AG08396 (cell line): ENCODE results near the gene TRAF4.
A peak's percentile ranks its signal among the peaks of the same experiment; 100 is the strongest.
"Not testable (repeated sequence)": the region's sequence is repeated elsewhere in the genome, so short reads cannot be mapped to it uniquely, and the experiment has no call there.

Experiments used
- DNase-seq: peaks from one replicate; pipeline ENCODE4 v3.0.0; 2012; ENCODE audit warnings: low spot score, mixed read lengths

TRAF4 gene

DNA sequence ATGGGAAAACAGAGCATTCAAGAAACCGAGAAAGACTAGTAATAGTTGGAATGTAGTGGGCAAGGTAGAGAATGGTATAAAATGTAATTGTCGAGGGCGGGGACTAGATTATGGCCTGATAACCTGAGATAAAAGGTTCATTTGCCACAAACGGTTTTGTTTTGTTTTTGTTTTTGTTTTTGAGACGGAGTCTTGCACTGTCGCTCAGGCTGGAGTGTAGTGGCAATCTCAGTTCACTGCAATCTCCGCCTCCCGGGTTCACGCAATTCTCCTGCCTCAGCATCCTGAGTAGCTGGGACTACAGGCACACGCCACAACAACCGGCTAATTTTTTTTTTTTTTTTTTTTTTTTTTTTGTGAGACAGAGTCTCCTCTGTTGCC, 13.9 kb upstream of the TRAF4 start:
- no peak for DNase-seq

DNA sequence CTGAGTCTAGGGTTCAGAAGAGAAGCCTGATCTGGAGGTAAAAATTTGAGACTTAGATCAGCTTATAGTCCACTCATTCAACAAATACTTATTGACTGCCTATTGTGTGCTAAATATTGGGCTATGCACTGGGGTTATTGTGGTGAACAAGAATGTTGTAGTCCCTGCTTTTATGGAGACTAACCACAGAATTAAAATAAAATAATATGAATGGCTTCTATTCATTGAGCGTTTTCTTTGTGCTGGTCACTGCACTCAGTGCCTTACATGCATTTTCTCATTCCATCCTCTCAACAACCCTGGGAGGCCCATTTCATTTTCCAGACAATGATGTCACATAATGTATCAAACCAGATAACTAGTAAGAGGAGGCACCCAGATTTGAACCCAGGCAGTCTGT, 10.5 kb upstream of the TRAF4 start:
- no peak for DNase-seq

DNA sequence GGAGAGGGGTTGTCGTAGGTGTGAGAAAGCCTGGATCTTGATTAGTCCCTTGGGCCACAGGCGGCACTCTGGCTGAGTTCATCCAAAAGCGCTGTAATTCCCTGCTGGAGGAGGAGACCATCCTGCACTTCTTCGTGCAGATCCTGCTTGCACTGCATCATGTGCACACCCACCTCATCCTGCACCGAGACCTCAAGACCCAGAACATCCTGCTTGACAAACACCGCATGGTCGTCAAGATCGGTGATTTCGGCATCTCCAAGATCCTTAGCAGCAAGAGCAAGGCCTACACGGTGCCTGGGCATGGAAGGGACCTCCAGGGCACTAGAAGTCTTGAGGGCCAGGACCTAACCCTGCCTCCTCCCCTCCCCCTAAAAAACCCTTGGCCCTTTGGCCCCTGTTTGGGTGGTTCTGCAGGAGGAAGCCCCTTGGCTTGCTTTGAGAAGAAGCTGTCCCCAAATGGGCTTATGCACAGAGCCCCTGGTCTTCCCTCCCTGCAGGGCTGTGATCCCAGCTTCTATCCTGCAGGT, 9.0 kb upstream of the TRAF4 start:
- no peak for DNase-seq

- DNase-seq: peak; percentile 26
These were observed 8.5 kb upstream of the TRAF4 start for GRCh38 chr17:28735242-28735722.

- not testable (repeated sequence) for DNase-seq
These were observed 7.7 kb upstream of the TRAF4 start for GRCh38 chr17:28735913-28736769.

DNA sequence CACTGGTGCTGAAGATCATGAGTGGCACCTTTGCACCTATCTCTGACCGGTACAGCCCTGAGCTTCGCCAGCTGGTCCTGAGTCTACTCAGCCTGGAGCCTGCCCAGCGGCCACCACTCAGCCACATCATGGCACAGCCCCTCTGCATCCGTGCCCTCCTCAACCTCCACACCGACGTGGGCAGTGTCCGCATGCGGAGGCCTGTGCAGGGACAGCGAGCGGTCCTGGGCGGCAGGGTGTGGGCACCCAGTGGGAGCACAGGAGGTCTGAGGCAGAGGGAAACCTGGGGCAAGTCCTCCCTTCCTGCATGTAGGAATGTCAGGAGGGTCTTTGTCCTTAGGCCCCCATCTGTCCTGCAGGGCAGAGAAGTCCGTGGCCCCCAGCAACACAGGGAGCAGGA, 6.5 kb upstream of the TRAF4 start:
- DNase-seq: no peak

DNA sequence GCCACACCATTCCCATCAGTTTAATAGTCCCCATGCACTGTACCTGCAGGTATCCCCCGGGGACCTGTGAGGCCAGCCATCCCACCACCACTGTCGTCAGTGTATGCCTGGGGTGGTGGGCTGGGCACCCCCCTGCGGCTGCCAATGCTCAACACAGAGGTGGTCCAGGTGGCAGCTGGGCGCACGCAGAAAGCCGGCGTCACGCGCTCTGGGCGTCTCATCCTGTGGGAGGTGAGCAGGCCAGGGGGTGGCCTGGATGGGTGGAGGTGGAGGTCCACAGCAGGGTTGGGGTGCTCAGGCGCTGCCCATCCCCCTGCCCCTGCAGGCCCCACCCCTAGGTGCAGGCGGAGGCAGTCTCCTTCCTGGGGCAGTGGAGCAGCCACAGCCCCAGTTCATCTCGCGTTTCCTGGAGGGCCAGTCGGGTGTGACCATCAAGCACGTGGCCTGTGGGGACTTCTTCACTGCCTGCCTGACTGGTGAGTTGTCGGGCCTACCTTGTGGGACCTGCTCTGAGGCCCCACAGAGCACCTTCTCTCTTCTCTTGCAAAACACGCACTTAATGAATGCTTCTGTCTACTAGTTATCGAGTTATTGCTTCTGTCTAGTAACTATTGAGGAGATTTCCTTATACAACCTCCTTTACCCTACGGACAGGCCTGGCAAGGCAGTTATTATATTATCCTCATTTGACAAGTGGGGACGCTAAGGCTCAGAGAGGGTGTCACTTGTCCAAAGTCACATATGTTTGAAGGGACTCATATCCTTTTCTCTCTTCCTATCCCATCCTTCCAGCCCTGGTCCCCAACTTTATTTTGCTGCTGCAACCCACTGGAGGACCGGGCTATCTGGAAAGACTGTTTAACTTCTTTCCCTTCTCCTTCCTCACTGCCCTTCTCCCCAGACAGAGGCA, 5.8 kb upstream of the TRAF4 start:
- no peak for DNase-seq

GRCh38 chr17:28738680-28739384, 5.0 kb upstream of the TRAF4 start:
- no peak for DNase-seq

- DNase-seq: no peak
These were observed 3.1 kb upstream of the TRAF4 start for GRCh38 chr17:28740406-28741357.

DNA sequence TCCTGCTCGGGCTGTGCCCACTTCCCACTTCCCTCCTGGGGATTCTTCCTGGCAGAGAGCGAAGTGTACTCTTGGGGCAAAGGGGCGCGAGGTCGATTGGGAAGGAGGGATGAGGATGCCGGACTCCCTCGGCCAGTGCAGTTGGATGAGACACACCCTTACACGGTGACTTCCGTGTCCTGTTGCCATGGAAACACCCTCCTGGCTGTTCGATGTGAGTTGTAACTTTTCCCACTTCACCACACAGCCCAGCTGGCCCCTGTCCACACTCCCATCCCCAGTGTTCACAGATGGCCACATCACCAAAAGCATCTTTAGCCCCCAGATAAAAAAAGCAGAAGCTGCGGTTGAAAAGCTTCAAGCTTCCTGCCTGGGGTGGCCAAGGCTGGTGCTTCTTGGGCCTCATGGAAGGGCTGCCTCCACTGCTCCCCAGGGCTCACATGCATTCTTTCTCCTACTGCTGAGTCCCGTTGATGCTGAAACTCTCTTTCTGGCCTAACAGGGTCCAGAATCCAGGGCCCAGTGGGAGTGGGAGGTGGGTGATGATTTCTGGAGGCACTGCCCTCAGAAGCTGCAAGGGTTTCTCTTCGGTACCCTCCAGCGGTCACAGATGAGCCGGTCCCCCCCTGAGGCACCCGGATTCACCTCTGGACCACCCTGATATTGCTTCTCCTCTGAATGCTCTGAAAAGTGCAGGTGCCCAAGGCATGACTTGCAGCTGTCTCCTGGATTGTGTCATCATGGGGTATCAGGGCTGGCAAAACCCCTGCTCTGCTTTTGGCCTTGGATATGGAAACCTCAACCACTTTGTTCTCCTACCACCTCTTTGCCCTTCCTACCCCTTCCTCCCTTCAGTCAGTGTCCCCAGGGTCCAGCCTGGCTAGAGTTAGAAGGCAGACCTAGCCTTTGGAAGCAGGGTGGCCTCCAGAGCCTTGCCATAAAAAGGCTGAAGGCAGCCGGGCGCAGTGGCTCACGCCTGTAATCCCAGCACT, 2.2 kb upstream of the TRAF4 start:
- no peak for DNase-seq

DNA sequence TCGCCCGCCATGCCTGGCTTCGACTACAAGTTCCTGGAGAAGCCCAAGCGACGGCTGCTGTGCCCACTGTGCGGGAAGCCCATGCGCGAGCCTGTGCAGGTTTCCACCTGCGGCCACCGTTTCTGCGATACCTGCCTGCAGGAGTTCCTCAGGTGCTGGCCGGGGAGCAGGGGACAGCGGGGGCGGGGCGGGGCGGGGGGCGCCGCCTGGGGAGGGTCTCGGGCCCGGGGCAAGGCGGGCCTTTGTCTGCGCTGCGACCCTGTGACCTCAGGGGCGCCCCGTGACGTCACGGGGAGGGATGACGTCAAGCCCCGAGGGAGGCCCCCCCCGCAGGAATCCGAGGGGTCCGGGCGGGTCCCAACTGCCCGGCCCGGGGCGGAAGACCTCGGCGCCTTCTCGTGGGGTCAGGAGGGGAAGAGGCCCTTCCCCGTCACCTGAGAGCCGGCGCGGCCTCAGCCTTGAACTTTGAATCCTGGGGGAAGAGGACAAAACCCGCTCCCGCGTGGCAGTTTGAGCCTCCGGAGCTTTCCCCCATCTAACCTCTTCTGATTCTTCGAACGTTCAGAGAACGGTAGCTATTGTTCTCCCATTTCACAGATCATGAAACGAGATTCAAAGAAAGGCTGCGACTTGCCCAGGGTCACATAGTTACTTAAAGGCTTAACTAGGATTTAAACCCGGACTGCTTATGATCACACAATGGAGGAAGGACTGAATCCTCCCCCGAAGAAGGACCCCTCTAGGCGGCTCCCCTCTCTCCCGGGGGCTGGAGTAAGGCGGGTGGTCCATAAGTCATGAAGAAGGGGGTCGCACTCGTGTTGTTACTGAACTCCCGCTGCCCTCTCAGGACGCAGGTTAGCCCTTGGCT, 527 bp downstream of the TRAF4 start:
- peak; percentile 82 for DNase-seq

- DNase-seq: peak; percentile 35
These were observed 1.4 kb downstream of the TRAF4 start for GRCh38 chr17:28744972-28745785.

- DNase-seq: no peak
These were observed 2.1 kb downstream of the TRAF4 start for GRCh38 chr17:28745786-28746411.

GRCh38 chr17:28746611-28747050, 2.8 kb downstream of the TRAF4 start:
- DNase-seq: no peak

DNA sequence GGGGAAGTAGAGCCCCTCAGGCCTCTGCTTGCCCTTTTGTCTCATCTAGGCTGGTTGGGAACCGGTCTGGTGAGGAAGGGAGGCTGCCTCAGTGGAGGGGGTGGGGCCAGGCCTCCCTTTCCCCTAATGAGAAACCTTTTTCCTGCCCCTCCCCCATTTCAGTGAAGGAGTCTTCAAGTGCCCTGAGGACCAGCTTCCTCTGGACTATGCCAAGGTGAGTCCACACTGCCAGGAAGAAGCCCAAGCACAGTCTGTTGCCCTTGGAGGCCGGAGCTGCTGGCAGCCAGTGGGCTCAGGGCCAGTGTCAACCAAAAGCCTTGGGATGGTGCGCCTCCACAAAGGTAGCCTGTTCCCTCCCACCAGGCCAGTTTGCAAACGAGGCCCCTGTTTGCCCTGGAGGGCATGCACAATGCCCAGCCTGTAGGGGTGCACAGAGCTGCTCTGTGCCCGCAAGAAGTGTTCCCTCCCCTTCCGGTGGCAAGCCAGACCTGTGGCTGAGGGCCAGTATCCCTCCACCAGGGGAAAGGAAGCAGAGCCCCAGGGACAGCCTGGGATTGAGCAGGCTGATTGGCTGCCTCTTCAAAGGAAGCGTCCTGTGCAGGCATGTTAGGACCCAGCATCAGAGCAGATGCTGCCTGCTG, 3.4 kb downstream of the TRAF4 start:
- DNase-seq: no peak
